Measurements from ENCODE around the gene CAMK2A.

The CAMK2A gene

GRCh38 chr5:150239794-150240122 is 49.8 kb downstream of the CAMK2A start:
- no peaks in the 10 kb centered on the region for H3K27me3 ChIP-seq (ENCODE audit: insufficient read depth, low read depth, severe bottlenecking)

GRCh38 chr5:150239099-150239793 is 50.3 kb downstream of the CAMK2A start:
- H3K9me3 ChIP-seq (ENCODE audit: severe bottlenecking), result no peaks in the 10 kb centered on the region
- H3K27ac ChIP-seq, result no peak overlapping the region
- no peak for TF ChIP-seq CTCF (IDR thresholded peaks at IDR 0.05; ENCODE audit: low read depth, low read length)
- DNase-seq, result no peak
- H3K27me3 ChIP-seq (ENCODE audit: insufficient read depth, low read depth, severe bottlenecking), result no peaks in the 10 kb centered on the region
- no peak overlapping the region for H3K4me3 ChIP-seq (ENCODE audit: low read depth, low read length)
- H3K36me3 ChIP-seq, result no peaks in the 10 kb centered on the region

More at GRCh38 chr5:150239794-150240122, 49.8 kb downstream of the CAMK2A start:
- no peak for DNase-seq
- H3K36me3 ChIP-seq, result no peaks in the 10 kb centered on the region
- no peak overlapping the region for H3K27ac ChIP-seq
- H3K4me3 ChIP-seq (ENCODE audit: low read depth, low read length), result no peak overlapping the region
- TF ChIP-seq CTCF (IDR thresholded peaks at IDR 0.05; ENCODE audit: low read depth, low read length), result no peak
- H3K9me3 ChIP-seq (ENCODE audit: severe bottlenecking), result no peaks in the 10 kb centered on the region

DNA sequence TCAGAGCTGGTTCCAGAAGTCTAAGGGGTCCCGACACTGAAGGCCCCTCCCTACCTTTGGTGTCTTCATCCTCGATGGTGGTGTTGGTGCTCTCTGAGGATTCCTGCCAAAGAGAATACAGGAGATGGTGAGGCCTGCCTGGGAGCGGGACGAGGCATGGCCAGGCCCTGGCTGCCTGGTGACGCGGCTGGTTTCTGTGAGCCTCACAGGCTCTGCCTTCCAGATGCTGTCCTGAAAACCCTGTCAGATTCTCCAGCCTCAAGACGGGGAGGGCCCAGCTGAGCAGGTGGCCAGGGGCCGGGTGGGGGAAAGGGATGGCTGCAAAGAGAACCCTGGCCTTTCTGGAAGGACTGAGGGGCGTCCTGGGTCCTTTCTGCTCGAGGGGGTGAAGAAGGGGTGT is 50.9 kb downstream of the CAMK2A start:
- DNase-seq, result no peak
- Histone ChIP-seq H3K27ac (no peak overlapping the region), H3K27me3 (ENCODE audit: insufficient read depth, low read depth, severe bottlenecking) (no peaks in the 10 kb centered on the region), H3K9me3 (ENCODE audit: severe bottlenecking) (no peaks in the 10 kb centered on the region), H3K4me3 (ENCODE audit: low read depth, low read length) (no peak overlapping the region), H3K36me3 (no peaks in the 10 kb centered on the region)
- TF ChIP-seq CTCF (IDR thresholded peaks at IDR 0.05; ENCODE audit: low read depth, low read length), result no peak

DNA sequence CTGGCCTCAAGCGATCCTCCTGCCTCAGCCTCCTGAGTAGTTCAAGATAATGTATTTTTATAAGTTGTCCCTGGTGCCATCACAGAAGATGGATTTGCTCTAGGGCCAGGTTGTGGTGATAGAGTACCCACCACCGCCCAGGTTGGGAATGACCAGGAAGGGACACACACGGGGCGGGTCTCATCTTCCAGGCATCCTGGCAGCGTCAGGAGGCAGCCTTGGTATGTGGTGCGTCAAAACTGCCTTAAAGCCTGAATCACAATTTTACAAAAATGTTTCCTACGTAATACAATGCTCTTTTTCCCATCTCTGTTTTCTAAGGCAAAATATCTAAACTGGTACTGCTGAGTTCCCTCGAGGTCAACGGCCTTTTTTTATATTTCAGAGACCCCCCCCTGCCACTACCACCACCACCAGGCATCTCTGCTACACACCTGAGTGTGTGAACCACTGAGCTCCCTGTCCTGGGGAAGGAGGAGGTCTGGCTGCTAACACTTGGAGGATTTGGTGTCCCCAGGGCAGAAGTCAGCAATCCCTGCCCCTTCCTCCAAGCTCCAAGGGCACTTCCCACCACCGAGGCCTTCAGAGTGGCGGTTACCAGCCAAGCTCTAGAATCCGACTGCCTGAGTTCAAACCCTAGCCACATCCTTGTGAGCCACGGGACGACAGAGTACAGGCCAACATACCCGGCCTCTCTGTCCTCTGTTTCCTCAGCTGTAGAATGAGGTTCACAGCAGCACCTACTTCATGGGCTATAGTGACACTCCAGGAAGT is 52.4 kb downstream of the CAMK2A start:
- H3K27ac ChIP-seq, result no peak overlapping the region
- no peak overlapping the region for H3K4me3 ChIP-seq (ENCODE audit: low read depth, low read length)
- no peaks in the 10 kb centered on the region for H3K36me3 ChIP-seq
- no peaks in the 10 kb centered on the region for H3K9me3 ChIP-seq (ENCODE audit: severe bottlenecking)
- no peak for DNase-seq
- H3K27me3 ChIP-seq (ENCODE audit: insufficient read depth, low read depth, severe bottlenecking), result no peaks in the 10 kb centered on the region
- no peak for TF ChIP-seq CTCF (IDR thresholded peaks at IDR 0.05; ENCODE audit: low read depth, low read length)

GRCh38 chr5:150236313-150236712 is 53.3 kb downstream of the CAMK2A start:
- H3K36me3 ChIP-seq, result no peaks in the 10 kb centered on the region
- H3K27ac ChIP-seq, result no peak overlapping the region
- H3K4me3 ChIP-seq (ENCODE audit: low read depth, low read length), result no peak overlapping the region
- no peak for TF ChIP-seq CTCF (IDR thresholded peaks at IDR 0.05; ENCODE audit: low read depth, low read length)
- H3K9me3 ChIP-seq (ENCODE audit: severe bottlenecking), result no peaks in the 10 kb centered on the region
- H3K27me3 ChIP-seq (ENCODE audit: insufficient read depth, low read depth, severe bottlenecking), result no peaks in the 10 kb centered on the region
- no peak for DNase-seq

Data from WERI-Rb-1 (cell line).